Prostate gland (tissue), 2 donors: Measurements from ENCODE around the gene AGO4.

Experiments used
- POLR2AphosphoS5 ChIP-seq: sonication (generic); formaldehyde crosslinking; IDR thresholded peaks from one replicate; pipeline ENCODE4 v1.6.1; 2017; ENCODE audit warnings: antibody characterized with exemption
- TF ChIP-seq, protein P1 (sequence below), 4 experiments: fragments of 200-600 bp in 2 of 4; fragments of 450-650 bp in 2 of 4; sonication (generic) in 2 of 4; IDR thresholded peaks; 1 replicate in 3 of 4; 2 replicates in 1 of 4; pipeline ENCODE4 v1.5.1; 2016 to 2019; ENCODE audit warnings: antibody characterized with exemption in 4 of 4, mild to moderate bottlenecking in 2 of 4, moderate library complexity in 2 of 4

DNA sequence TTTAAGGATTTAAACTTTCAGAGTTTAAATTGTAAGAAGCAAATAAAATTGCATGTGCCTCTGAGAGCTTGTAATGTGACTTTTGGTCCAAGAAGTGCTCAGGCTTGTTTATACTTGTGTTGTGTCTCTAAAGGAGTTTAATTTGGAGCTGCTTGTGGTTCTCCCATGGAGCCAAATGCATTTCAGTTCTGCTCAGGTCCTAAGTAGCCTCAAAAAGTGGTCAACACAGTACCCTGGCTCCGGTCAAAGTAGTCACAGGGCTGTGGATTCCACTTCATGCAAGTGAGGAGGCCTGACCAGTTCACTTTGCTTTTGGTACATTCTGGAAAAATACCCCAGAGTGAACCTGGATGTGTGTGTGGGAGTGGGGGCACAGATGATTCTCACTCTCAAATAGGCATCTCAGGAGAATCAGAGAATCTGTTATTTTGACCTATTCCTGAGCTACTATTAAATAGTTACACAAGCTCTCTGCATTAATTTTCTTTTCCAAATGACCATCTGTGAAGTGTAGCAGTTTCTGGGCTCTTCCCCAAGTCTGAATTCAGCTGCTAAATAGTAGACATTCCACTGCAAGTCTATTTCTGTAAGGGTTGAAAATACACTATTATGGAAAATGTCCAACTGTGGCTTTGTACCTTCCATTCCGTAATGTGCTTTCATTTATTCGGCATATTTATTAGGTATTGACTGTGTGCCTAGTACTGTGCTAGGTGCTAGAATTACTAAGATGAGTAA is 43.5 kb downstream of the AGO4 start:
- peak; percentile 38 for TF ChIP-seq POLR2AphosphoS5
- TF ChIP-seq, protein P1, sequence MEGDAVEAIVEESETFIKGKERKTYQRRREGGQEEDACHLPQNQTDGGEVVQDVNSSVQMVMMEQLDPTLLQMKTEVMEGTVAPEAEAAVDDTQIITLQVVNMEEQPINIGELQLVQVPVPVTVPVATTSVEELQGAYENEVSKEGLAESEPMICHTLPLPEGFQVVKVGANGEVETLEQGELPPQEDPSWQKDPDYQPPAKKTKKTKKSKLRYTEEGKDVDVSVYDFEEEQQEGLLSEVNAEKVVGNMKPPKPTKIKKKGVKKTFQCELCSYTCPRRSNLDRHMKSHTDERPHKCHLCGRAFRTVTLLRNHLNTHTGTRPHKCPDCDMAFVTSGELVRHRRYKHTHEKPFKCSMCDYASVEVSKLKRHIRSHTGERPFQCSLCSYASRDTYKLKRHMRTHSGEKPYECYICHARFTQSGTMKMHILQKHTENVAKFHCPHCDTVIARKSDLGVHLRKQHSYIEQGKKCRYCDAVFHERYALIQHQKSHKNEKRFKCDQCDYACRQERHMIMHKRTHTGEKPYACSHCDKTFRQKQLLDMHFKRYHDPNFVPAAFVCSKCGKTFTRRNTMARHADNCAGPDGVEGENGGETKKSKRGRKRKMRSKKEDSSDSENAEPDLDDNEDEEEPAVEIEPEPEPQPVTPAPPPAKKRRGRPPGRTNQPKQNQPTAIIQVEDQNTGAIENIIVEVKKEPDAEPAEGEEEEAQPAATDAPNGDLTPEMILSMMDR (IDR thresholded peaks at IDR 0.05), result no peak
